ENCODE results near the gene NFATC2. TPM values are rescaled to one million over a fixed set of nuclear protein-coding genes. Genes with fewer than 3 reads are reported as not detected.

NFATC2 gene
- total RNA-seq, 1 experiment from 2014 or later: 5.0 TPM

DNA sequence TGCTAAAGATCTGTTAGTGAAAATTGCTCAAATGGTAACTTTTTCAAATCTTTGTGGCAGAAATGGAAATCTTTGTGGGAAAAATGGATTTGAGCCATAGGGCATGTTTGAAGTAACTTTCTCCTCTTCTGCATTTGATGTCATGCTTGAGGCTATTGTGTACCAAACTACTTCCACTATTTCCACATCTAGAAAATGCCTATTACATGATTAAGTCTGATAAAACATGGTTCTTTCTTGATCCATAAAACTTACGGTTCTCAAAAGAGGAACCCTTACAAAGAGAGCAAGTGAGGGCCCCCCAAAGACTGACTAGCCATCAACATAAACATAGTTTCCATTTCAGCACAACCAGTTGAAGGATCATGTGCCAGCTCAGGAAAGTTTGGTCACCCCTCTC lies 150.6 kb downstream of the NFATC2 start:
- no peak overlapping the region for H3K4me2 ChIP-seq (ENCODE audit: low read length)
- intact Hi-C loops (cut with micrococcal nuclease): no loop called here
- RAD21 ChIA-PET (ENCODE audit: low non-redundant PET in 1 of 2, low total read pairs in 2 of 2, uncharacterized antibody in 2 of 2, unreplicated experiment in 2 of 2): no interaction called here
- H4K20me1 ChIP-seq (ENCODE audit: insufficient read depth): no peaks in the 10 kb centered on the region
- H3K27me3 ChIP-seq (ENCODE audit: insufficient read depth, low read length): no peaks in the 10 kb centered on the region
- H3K79me2 ChIP-seq (ENCODE audit: insufficient read depth, low read length): no peaks in the 10 kb centered on the region
- no peak for ATAC-seq
- H3K9me3 ChIP-seq (ENCODE audit: control insufficient read depth in 1 of 2, insufficient read depth in 1 of 2, low read depth in 1 of 2, low read length in 2 of 2): no peaks in the 10 kb centered on the region
- POLR2A ChIA-PET: no interaction called here
- TF ChIP-seq JUND (IDR thresholded peaks at IDR 0.05): no peak
- TF ChIP-seq EZH2phosphoT487 (IDR thresholded peaks at IDR 0.05; ENCODE audit: borderline replicate concordance): no peak
- no peak for TF ChIP-seq CBX3 (IDR thresholded peaks at IDR 0.05; ENCODE audit: low read depth)
- TF ChIP-seq YY1 (IDR thresholded peaks at IDR 0.05; ENCODE audit: extremely low read depth, insufficient replicate concordance, low read depth, low read length): no peak
- no peak for TF ChIP-seq POLR2A (IDR thresholded peaks at IDR 0.05; ENCODE audit: borderline replicate concordance, extremely low read depth, insufficient read depth, insufficient read length)
- TF ChIP-seq CTCF (IDR thresholded peaks at IDR 0.05 in 2 of 3, conservative IDR thresholded peaks at IDR 0.05 in 1 of 3; ENCODE audit: borderline replicate concordance in 1 of 3, insufficient read depth in 1 of 3, low read depth in 2 of 3, low read length in 2 of 3): no peak
- no peak for TF ChIP-seq POLR2AphosphoS5 (IDR thresholded peaks at IDR 0.05; ENCODE audit: low read depth, low read length)
- TF ChIP-seq ELF1 (IDR thresholded peaks at IDR 0.05; ENCODE audit: borderline replicate concordance, low read depth): no peak
- TF ChIP-seq FOSL1 (IDR thresholded peaks at IDR 0.05; ENCODE audit: low read depth): no peak
- TF ChIP-seq, protein P1, sequence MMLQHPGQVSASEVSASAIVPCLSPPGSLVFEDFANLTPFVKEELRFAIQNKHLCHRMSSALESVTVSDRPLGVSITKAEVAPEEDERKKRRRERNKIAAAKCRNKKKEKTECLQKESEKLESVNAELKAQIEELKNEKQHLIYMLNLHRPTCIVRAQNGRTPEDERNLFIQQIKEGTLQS (IDR thresholded peaks at IDR 0.05): no peak
- TF ChIP-seq ZBTB33 (IDR thresholded peaks at IDR 0.05; ENCODE audit: extremely low read depth, insufficient replicate concordance, low read length): no peak
- TF ChIP-seq SIN3A (IDR thresholded peaks at IDR 0.05; ENCODE audit: low read depth): no peak
- TF ChIP-seq EGR1 (IDR thresholded peaks at IDR 0.05; ENCODE audit: low read depth): no peak
- TF ChIP-seq SRF (IDR thresholded peaks at IDR 0.05; ENCODE audit: low read depth): no peak
- no peak for TF ChIP-seq SP1 (IDR thresholded peaks at IDR 0.05; ENCODE audit: low read depth)
- H3K4me1 ChIP-seq (ENCODE audit: control insufficient read depth in 1 of 2, insufficient read depth in 2 of 2, low read length in 2 of 2): no peaks in the 10 kb centered on the region
- no peaks in the 10 kb centered on the region for H3K9me2 ChIP-seq (ENCODE audit: insufficient read depth)
- no peak overlapping the region for H2AFZ ChIP-seq (ENCODE audit: low read depth, low read length, poor library complexity, severe bottlenecking)
- H3K9ac ChIP-seq (ENCODE audit: low read length): no peak overlapping the region
- no peak overlapping the region for H3K4me3 ChIP-seq (replicated peaks in 1 of 2; ENCODE audit: low read depth in 1 of 2, low read length in 2 of 2)
- CTCF ChIA-PET: no interaction called here
- no peak for DNase-seq (ENCODE audit: low read depth, low spot score)
- BruUV-seq (replicated peaks): no TSS peak
- H3K27ac ChIP-seq (ENCODE audit: low read depth, low read length): no peak overlapping the region
- no peaks in the 10 kb centered on the region for H3K36me3 ChIP-seq (ENCODE audit: control insufficient read depth in 1 of 2, insufficient read depth in 2 of 2, low read length in 2 of 2)

All from HCT116 (cell line).